GM23248 (cell line): Measurements from ENCODE around the gene IDI2. TPM values are rescaled to one million over a fixed set of nuclear protein-coding genes. Genes with fewer than 3 reads are reported as not detected.
A peak's percentile ranks its signal among the peaks of the same experiment; 100 is the strongest.

Experiments
- DNase-seq: peaks from one replicate; pipeline ENCODE4 v3.0.0-alpha.2; 2015
- H2AFZ ChIP-seq: fragments of 200-600 bp; sonication (generic); 2 replicates; pipeline ENCODE4 v1.6.1; 2016; ENCODE audit warnings: antibody characterized with exemption
- H3F3A ChIP-seq: fragments of 200-600 bp; sonication (generic); 2 replicates; pipeline ENCODE4 v1.6.1; 2016; ENCODE audit warnings: mild to moderate bottlenecking, antibody characterized with exemption, mixed run types; ENCODE audit not compliant: insufficient read depth
- H3K27ac ChIP-seq: fragments of 200-600 bp; sonication (generic); 2 replicates; pipeline ENCODE4 v1.5.1; 2016; ENCODE audit warnings: mild to moderate bottlenecking
- H3K27me3 ChIP-seq: fragments of 200-600 bp; sonication (generic); replicated peaks from 2 replicates; pipeline ENCODE4 v1.6.1; 2016; ENCODE audit warnings: mild to moderate bottlenecking; ENCODE audit not compliant: insufficient read depth
- H3K36me3 ChIP-seq: fragments of 200-600 bp; sonication (generic); 2 replicates; pipeline ENCODE4 v1.6.1; 2016; ENCODE audit warnings: low read depth, mild to moderate bottlenecking
- H3K4me1 ChIP-seq: fragments of 200-600 bp; sonication (generic); 2 replicates; pipeline ENCODE4 v1.6.1; 2016; ENCODE audit warnings: mild to moderate bottlenecking; ENCODE audit not compliant: insufficient read depth
- H3K4me2 ChIP-seq: fragments of 200-600 bp; sonication (generic); one replicate; pipeline ENCODE4 v1.6.1; 2016; ENCODE audit warnings: mild to moderate bottlenecking; ENCODE audit not compliant: unreplicated experiment
- H3K4me3 ChIP-seq: fragments of 200-600 bp; sonication (generic); 2 replicates; pipeline ENCODE4 v1.5.1; 2016; ENCODE audit warnings: mild to moderate bottlenecking
- H3K79me2 ChIP-seq: fragments of 200-600 bp; sonication (generic); 2 replicates; pipeline ENCODE4 v1.6.1; 2016; ENCODE audit warnings: mild to moderate bottlenecking; ENCODE audit not compliant: insufficient read depth
- H3K9ac ChIP-seq: fragments of 200-600 bp; sonication (generic); 2 replicates; pipeline ENCODE4 v1.6.1; 2016; ENCODE audit warnings: mild to moderate bottlenecking
- H3K9me2 ChIP-seq: fragments of 200-600 bp; sonication (generic); 2 replicates; pipeline ENCODE4 v1.6.1; 2016; ENCODE audit warnings: mixed run types, mild to moderate bottlenecking, moderate library complexity; ENCODE audit not compliant: insufficient read depth
- H3K9me3 ChIP-seq: fragments of 200-600 bp; sonication (generic); one replicate; pipeline ENCODE4 v1.6.1; 2017; ENCODE audit warnings: low read depth
- H4K20me1 ChIP-seq: fragments of 200-600 bp; sonication (generic); 2 replicates; pipeline ENCODE4 v1.6.0; 2016; ENCODE audit not compliant: insufficient read depth
- EZH2 ChIP-seq: fragments of 200-600 bp; sonication (generic); IDR thresholded peaks from 2 replicates; pipeline ENCODE4 v1.6.1; 2018; ENCODE audit warnings: antibody characterized with exemption, mild to moderate bottlenecking; ENCODE audit not compliant: insufficient read depth, poor library complexity, severe bottlenecking
- EZH2phosphoT487 ChIP-seq: fragments of 200-600 bp; sonication (generic); IDR thresholded peaks from 2 replicates; pipeline ENCODE4 v1.6.1; 2018; ENCODE audit warnings: antibody characterized with exemption, moderate library complexity, mild to moderate bottlenecking, low read depth; ENCODE audit not compliant: insufficient read depth
- WGBS, 2 experiments: methylation state at CpG; one replicate each; pipeline ENCODE4 v1.1.6; 2015 to 2017; ENCODE audit warnings: low lambda C conversion rate in 2 of 2, low coverage in 1 of 2; ENCODE audit errors: missing lambda C conversion rate in 2 of 2; 5-methylcytosine and 5-hydroxymethylcytosine counted together
- in situ Hi-C: fragments of 300-500 bp; cut with MboI; formaldehyde crosslinking; loops from 2 replicates; pipeline ENCODE4 v1.15.0; 2020
- polyA plus RNA-seq: library from polyadenylated mRNA; unstranded; fragments of >200 nt; fragmentation: Nextera tagmentation; extraction: Ambion mirVana; gene quantifications from 2 replicates; pipeline ENCODE4 v1.2.1, GENCODE V29; 2016
- total RNA-seq: library from RNA; depleted of rRNA; stranded (reverse); fragments of >200 nt; shearing (Covaris generic); gene quantifications from 2 replicates; pipeline ENCODE4 v1.2.3, GENCODE V29; 2014

The IDI2 gene
- total and polyA plus RNA-seq, 2 experiments from 2014 or later = not detected

DNA sequence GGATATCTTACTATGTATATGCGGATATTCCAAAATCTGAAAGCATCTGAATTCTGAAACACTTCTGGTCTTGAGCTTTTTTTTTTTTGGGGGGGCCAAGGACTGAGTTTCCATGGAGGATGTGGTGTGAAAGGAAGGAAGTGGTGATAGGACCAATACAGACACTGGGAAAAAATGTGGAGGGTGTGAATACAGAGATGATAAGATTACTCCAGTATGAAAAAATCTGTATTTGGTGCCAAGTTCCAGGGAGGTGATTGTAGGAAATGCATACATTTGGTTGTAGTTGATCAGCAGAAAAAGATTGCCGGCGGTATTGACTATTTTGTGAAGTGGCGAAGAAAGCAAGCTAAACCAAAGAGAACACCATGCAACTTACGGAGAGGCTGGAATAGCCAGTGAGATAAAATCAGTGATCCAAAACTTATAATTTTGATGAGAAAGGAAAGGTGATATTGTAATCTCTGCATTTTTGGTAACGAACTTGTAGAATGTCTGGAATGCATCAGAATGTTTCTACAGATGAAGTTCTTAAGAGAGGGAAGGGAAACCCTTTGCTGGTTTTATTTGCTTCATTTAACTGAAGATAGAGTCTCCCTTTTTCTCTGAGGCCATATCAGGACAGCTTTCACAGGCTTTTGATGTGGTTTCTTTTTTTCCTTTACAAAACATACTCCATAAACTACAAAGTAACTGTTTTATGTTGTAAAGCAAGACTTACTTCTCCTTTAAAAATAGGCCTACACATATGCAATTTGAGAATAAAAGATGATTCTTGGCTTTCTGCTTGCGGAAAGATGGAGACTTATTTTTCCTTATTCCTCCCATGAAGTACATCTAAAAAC lies 36.5 kb upstream of the IDI2 start:
- Histone ChIP-seq H3K27me3 (no peaks in the 10 kb centered on the region), H2AFZ (no peak overlapping the region), H3K9me3 (no peaks in the 10 kb centered on the region), H3K27ac (no peak overlapping the region), H4K20me1 (peaks cover 13% of the 10 kb centered on the region), H3K4me1 (peaks cover 21% of the 10 kb centered on the region), H3K79me2 (peaks cover 100% of the 10 kb centered on the region), H3K9me2 (no peaks in the 10 kb centered on the region), H3K4me2 (peak overlapping the region; percentile 24), H3K36me3 (no peaks in the 10 kb centered on the region; the same call in 1 of the 2 replicates), H3F3A (0 out of 2 replicates have a peak, but pooled peaks cover 9% of the 10 kb centered on the region), H3K9ac (no peak overlapping the region), H3K4me3 (no peak overlapping the region)
- no peak for TF ChIP-seq EZH2phosphoT487
- TF ChIP-seq EZH2 = no peak
- peak; percentile 39 for DNase-seq
- 95 to 97% methylated on average over 7 of the region's 7 CpGs for WGBS, 2 experiments
- in situ Hi-C loops = no loop called here

DNA sequence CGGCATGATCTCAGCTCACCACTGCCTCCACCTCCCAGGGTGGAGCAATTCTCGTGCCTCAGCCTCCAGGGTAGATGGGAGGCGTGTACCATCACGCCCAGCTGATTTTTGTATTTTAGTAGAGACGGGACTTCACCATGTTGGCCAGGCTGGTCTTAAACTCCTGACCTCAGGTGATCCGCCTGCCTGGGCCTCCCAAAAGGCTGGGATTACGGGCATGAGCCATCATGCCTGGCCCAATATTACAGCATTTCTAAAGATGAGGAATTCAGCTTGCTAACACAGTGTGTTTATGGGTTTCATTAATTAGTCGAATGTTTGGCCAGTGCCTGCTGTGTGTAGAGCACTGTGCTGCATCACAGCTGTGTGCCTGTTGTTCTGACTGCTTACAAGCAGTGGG lies 34.2 kb upstream of the IDI2 start:
- H4K20me1 ChIP-seq = peaks cover 13% of the 10 kb centered on the region
- no peaks in the 10 kb centered on the region for H3K9me3 ChIP-seq
- H3K79me2 ChIP-seq = peaks cover 94% of the 10 kb centered on the region
- 90 to 94% methylated on average over 8 of the region's 8 CpGs for WGBS, 2 experiments
- peaks cover 28% of the 10 kb centered on the region for H3K4me1 ChIP-seq
- H3K9ac ChIP-seq = no peak overlapping the region
- in situ Hi-C loops = no loop called here
- H3K9me2 ChIP-seq = no peaks in the 10 kb centered on the region
- no peak overlapping the region for H3K27ac ChIP-seq
- H3K27me3 ChIP-seq = no peaks in the 10 kb centered on the region
- no peak overlapping the region for H2AFZ ChIP-seq
- no peak overlapping the region for H3K4me2 ChIP-seq
- H3K4me3 ChIP-seq = no peak overlapping the region
- no peaks in the 10 kb centered on the region; the same call in 1 of the 2 replicates for H3K36me3 ChIP-seq
- peaks cover 9% of the 10 kb centered on the region; the same call in 1 of the 2 replicates for H3F3A ChIP-seq
- TF ChIP-seq EZH2phosphoT487 = no peak
- TF ChIP-seq EZH2 = no peak
- DNase-seq = no peak

DNA sequence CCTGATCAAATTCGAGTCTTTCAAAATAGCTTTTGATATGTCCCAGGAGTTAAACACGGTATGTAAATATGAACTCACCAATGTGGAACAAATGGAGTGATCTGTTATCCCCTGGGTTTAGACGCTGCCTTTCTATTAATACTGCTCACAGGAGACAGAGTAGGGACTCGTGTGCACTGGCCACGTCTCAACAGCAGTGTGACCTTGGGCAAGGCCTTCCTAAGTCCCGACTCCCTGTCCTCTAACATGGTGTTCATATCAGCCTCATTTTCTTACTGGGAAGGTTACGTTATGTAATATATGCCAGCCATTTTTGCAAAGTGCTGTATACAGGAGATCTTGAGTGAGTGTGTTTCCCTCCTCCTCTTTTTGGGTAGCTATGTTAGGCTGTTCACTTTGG lies 32.4 kb upstream of the IDI2 start:
- 92 to 94% methylated on average over 7 of the region's 7 CpGs for WGBS, 2 experiments
- in situ Hi-C loops = no loop called here

GRCh38 chr10:1057106-1057657 lies 31.5 kb upstream of the IDI2 start:
- Histone ChIP-seq H3K36me3 (no peaks in the 10 kb centered on the region), H3K79me2 (peaks cover 94% of the 10 kb centered on the region), H3K4me2 (peak overlapping the region; percentile 93), H2AFZ (peak overlapping the region; percentile 82), H3K4me1 (peaks cover 33% of the 10 kb centered on the region), H3K27ac (no peak overlapping the region), H3K9me2 (no peaks in the 10 kb centered on the region), H3K4me3 (peak overlapping the region; percentile 83), H3K9ac (peak overlapping the region; percentile 96), H3K9me3 (no peaks in the 10 kb centered on the region), H3K27me3 (no peaks in the 10 kb centered on the region), H4K20me1 (peaks cover 11% of the 10 kb centered on the region), H3F3A (peaks cover 5% of the 10 kb centered on the region; the same call in 1 of the 2 replicates)
- DNase-seq = peak; percentile 53
- WGBS, 2 experiments = 4 to 6% methylated on average over 9 to 26 of the region's 26 CpGs
- TF ChIP-seq EZH2phosphoT487 = no peak
- TF ChIP-seq EZH2 = no peak
- in situ Hi-C loops = no loop called here

More for the DNA sequence above, 32.4 kb upstream of the IDI2 start:
- Histone ChIP-seq H3K36me3 (no peaks in the 10 kb centered on the region), H3K9me2 (no peaks in the 10 kb centered on the region), H3K79me2 (peaks cover 94% of the 10 kb centered on the region), H3F3A (peaks cover 9% of the 10 kb centered on the region; the same call in 1 of the 2 replicates), H3K4me3 (peak overlapping the region; percentile 83), H3K9ac (no peak overlapping the region), H4K20me1 (peaks cover 13% of the 10 kb centered on the region), H2AFZ (no peak overlapping the region), H3K27me3 (no peaks in the 10 kb centered on the region), H3K9me3 (no peaks in the 10 kb centered on the region), H3K27ac (no peak overlapping the region), H3K4me2 (peak overlapping the region; percentile 93), H3K4me1 (peaks cover 35% of the 10 kb centered on the region)
- DNase-seq = no peak
- no peak for TF ChIP-seq EZH2phosphoT487
- TF ChIP-seq EZH2 = no peak
